ENCODE data around the gene LIM2.

LIM2 gene

DNA sequence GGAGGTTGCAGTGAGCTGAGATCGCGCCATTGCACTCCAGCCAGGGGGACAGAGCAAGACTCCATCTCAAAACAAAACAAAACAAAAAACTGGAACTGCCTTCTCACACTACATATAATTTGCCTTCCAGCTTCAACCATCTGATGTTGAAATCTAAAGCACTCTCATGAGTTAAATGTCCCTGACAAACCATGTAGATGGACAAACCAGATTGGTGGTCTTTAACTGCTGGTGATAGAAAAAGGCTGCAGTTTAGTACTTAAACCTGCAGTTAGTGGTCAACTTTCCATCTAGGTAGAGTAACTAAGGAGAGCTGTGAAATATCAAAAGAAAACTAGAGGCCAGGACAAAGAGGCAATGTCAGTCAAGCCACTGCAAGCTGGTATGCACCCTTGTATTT, 8.4 kb upstream of the LIM2 start:
- DNase-seq (ENCODE audit: low spot score), result no peak

DNA sequence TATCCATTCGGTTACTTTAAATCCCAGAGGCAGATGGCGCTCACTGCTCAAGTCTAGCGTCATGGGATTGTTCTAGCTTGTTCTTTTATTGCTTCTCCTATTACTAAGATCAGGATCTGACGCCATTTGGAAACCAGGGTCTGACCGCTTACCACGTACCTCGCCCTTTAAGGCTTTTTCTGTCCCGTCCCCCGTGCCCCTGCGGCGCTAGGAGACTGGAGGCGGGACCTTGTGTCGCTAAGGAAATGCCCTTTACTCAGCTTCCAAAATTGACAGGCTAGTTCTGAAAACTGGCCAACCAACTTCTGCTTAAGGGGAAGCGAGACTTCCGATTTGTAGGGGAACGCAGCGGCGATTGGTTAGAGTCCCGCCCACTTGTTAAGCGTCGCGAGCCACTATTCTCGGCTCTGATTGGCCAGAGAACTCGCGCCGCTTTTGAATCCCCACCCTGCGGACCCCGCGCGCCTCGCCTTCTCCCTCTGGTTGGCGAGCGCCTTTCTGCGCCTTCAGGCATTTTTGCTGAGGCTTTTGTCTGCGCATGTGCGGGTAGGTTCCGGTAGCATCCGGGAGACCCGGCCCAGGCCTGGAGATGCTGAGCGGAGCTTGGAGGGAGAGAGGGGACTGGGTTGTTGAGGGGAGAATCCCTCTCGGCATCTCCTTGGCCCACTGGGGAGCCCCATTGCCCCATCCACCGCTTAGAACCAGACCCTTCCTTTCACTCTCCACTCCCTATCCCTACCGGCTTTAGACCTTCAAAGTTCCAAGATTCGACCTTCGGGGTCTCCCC, 6.5 kb upstream of the LIM2 start:
- peak; percentile 96 for DNase-seq (ENCODE audit: low spot score)

DNA sequence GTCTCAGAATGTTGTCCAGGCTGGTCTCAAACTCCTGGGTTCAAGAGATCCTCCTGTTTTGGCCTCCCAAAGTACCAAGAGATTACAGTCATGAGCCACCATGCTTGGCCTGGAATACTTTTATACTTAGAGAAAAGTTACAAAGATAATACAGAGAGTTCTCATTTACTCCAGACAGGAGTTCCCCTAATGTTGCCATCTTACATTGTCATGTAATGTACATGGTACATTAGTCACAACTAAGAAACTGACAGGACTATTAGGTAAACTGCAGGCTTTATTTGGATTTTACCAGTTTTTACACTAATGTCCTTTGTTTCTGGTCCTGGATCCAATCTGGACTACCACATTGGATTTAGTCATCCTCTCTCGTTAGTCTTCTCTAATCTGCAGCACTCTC, 4.9 kb upstream of the LIM2 start:
- DNase-seq (ENCODE audit: low spot score), result no peak

DNA sequence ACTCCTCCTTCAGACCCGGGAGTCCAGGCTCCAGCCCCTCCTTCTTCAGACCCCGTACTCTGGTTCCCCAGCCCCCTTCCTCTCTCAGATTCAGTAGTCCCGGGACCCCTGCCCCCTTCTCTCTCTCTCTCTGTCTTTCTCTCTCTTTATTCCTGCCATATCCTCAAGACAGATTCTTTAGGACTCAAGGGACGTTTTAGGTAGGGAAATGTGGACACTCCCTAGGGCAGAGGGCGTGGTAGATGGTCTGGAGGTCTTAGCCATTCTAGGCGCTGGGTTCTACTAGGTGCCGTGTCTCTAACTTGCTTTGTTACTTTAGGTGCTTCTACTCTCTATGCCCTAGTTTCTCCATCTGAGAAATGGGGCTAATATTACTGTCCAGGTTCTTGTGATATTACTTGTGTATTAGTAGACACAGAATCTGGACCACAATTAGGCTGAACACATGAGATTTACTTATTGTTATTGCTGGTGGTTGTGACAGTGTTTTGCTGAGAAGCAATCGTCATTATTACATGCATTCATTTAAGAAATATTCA, 3.4 kb upstream of the LIM2 start:
- no peak for DNase-seq (ENCODE audit: low spot score)

DNA sequence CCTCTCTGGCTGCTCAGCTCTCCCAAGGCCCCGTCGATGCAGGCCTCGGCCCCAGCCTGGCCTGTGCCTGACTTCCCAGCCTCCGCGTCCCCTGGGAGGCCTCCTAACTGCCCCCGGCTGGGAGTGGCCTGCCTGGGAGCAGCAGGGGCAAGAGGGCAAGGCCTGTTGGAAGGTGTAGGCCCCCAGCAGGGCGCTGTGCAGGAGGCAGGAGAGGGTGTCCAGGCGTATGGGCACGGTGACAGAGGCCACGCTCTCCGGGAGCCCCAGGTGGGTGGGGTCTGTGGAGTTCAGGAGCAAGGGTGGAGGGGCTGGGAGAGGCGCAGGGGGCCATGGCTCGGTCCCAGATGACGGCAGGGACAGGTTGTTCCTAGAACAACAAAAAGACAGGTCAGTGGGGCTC, 1.4 kb upstream of the LIM2 start:
- DNase-seq (ENCODE audit: low spot score), result no peak

DNA sequence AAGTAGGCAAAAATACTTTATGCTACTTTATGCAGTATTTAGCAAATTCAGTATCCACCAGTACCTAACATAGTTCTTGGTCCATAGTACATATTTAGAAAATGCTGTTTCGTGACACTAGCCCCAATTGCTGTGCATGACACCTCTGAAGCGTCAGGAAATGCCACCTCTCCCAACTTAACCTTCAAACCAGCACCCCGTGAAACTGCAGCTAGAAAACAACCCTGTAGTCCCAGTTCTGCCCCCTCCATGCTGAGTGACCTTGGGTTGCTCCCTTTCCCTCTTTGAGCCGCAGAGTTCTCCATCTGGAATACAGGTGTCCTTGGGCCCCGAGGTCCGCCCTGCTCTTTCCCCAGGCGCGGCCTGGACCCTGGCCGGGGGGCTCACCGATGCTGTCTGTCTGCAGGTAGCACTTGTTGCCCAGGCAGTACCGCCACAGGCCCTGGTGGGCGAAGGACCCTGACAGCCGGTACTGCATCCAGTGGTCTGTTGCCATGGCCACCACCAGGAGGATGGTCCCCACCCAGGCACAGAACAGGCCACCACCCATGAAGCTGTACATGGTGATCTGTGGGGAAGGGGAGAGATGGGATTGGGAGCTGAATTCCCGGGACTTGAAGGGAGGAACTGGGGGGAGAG, 773 bp downstream of the LIM2 start:
- DNase-seq (ENCODE audit: low spot score), result no peak

DNA sequence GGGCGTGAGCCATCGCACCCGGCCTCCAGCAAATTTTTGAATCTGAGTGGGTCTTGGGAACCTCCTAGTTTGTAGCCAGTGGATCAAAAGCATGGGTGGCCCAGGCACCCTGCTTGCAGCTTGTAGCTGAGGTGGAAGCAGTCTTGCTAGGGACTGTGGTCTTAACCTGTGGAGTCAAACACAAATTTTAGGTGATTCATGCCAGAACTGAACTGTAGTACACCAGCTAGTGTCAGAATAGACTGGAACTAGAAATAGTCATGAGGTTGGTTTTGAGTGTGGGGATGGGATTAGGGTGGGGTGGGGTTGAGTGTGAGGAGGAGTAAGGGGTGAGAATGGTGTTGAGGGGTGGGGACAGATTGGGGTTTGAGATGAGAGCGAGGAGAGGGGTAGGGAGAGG, 5.8 kb downstream of the LIM2 start:
- DNase-seq (ENCODE audit: low spot score), result no peak

DNA sequence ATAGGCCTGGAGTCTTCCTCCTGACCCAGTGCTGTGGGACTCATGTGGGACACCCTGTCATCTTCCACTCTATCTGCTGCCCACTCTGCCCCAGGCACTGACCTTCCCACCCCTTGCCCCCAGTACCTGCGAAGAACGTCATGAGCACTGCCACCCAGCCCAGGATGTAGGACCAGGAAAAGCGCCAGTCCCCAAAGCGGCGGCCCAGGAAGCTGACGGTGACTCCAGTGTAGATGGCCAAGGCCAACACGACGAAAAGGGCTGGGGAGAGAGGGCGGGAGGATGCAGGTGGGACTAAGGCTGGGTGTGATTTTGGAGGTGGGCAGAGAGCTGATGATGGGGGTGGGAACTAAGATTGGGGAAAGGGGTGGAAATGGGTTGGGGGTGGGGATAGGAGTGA, 7.4 kb downstream of the LIM2 start:
- no peak for DNase-seq (ENCODE audit: low spot score)

DNA sequence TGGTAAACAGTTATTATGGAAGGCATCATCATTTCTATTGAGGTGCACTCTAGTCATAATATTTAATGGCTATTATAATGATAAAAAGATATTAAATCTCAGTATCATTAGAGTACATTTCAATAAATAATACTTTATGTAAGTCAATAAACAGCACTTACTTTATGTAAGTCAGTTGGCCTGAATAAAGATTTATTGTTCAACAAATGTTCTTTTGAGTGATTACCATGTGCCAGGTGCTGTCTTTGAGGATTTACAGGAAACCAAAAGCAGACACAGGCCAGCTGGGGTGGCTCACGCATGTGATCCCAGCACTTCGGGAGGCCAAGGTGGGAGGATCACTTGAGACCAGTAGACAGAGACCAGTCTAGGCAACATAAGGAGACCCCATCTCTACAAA, 10.4 kb downstream of the LIM2 start:
- DNase-seq (ENCODE audit: low spot score), result no peak

DNA sequence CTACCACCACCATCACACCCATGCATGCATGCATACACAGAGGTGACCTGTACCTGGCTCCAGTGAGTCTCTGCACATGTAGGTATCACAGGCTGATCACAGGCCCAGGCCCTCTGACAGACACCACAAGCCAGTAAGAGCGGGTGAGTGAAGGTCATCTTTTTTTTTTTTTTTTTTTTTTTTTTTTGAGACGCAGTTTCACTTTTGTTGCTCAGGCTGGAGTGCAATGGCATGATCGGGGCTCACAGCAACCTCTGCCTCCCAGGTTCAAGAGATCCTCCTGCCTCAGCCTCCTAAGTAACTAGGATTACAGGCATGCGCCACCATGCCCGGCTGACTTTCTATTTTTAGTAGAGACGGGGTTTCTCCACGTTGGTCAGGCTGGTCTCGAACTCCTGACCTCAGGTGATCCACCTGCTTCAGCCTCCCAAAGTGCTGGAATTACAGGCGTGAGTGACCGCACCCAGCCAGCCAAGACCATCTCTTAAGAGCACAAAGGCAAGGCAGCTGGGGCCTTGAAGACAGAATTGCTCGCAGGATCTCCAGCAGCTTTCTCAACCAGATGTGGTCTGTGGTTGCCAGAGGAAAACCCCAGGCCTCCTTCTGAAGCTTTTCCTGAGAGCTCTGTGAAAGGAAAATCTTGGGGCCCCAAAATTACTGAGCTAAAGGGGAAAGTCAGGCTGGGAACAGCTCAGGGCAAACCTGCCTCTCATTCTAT, 12.1 kb downstream of the LIM2 start:
- DNase-seq (ENCODE audit: low spot score), result no peak

DNA sequence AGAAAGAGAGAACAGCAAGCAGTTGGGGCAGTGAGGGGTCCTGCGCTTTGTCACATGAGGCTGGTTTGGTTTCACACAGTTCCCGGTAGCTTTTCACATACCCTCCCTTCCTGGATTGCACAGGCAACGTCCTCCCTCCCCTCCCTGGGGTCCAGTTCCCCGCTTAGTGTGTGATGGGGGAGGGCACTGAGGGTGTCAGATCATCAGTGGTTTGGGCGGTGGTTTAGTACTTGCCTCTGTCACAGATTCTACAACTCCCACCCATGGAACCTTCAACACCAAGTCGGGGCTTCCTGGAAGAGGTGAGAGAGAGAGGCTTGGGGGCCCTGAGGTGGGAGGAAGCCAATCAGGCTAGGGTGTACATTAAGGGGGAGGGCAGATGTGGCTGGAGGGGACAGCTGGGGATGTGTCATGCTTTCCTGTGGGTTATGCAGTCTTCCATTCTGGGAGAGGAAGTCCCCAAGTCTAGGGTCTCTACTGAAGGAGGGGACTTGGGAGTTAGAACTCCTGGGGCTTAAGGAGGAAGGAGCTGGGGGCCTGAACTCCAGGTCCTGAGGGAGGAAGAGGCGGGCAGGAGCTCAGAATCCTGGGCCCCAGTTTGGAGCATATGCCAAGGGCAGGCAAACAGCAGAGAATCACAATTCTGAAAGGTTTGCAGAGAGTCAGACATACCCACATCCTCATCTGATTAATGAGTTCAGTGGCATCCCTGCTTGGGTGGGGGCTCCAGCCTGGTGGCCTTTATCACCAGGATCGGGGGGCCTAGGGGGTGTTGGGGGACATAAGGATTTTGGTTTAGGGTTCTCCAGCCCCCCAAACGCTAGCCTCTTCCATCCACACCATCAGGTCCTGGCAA, 14.9 kb downstream of the LIM2 start, which contains the start of gene NKG7:
Gene NKG7 (minus strand): TSS at position 6 of the 856 bp plus-strand sequence. CDS start 119 bp downstream, outside the sequence.
- no peak for DNase-seq (ENCODE audit: low spot score)

DNA sequence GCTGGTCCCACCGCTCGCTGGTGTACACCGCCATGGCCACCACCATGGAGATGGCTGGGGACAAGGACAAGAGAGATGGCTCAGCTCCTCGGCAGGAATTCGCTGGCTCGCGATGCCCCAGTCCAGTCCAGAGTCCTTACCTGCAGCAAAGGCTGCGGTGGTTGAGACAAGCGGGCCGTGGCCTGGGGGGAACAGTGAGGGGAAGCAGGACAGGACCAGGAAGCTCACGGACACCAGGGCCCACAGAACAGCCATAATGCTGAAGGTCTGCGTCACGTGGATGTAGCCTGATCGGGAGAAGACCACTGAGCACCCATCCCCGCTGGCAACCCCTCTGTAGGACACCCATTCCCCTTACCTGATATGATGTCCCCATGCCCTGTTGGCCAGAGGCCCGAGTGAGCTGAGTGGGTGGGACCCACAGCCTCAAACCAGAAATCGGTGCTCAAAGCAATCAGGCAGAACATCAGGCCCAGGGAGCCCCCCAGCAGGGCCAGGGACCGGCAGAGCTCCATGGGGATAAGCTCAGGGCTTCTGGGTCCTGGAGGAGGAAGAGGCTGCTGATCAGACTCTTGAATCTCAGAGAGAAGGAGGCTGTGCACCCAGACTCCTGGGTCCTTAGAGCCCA, 15.6 kb downstream of the LIM2 start:
- no peak for DNase-seq (ENCODE audit: low spot score)

DNA sequence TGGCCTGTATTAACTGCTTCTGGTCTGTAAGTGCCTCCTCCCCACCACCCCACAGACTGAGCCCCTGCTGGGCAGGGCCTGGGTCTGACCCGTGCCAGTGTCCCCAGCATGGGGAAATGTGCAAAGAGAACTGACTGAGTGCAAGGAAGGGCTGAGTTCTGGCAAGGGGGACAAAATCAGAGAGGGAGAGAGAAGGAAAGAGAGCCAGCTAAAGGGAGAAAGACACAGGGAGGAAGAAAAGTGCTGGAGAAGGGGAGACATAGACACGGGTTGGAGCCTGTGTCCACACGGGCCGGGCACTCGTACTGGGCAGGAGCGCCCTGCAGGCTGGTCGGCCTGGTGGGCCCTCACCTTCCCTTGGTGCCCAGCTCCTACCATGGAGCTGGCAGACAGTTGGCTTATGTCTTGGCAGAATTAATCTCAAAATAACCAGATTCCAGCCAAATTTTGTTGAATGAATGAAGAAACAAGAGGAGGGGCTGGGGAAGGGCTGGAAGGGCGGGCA, 16.5 kb downstream of the LIM2 start:
- no peak for DNase-seq (ENCODE audit: low spot score)

DNA sequence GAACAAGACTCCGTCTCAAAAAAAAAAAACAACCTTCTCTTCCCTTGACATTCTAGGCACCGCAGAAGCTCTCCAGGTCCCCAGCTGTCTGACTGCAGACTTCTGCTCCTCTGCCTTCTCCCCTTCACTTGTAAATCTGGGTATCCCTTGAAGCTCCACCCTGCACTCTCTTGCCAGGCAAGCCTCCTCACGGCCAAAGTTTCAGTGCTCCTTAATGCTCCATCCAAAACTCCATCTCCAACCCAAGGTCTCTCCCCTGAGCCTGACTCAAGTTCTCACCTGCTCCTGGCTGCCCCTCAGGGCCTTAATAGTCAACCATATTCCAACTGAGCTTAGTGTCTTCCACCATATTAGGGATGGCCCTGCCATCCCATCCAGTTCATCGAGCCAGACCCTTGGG, 17.5 kb downstream of the LIM2 start:
- DNase-seq (ENCODE audit: low spot score), result no peak

DNA sequence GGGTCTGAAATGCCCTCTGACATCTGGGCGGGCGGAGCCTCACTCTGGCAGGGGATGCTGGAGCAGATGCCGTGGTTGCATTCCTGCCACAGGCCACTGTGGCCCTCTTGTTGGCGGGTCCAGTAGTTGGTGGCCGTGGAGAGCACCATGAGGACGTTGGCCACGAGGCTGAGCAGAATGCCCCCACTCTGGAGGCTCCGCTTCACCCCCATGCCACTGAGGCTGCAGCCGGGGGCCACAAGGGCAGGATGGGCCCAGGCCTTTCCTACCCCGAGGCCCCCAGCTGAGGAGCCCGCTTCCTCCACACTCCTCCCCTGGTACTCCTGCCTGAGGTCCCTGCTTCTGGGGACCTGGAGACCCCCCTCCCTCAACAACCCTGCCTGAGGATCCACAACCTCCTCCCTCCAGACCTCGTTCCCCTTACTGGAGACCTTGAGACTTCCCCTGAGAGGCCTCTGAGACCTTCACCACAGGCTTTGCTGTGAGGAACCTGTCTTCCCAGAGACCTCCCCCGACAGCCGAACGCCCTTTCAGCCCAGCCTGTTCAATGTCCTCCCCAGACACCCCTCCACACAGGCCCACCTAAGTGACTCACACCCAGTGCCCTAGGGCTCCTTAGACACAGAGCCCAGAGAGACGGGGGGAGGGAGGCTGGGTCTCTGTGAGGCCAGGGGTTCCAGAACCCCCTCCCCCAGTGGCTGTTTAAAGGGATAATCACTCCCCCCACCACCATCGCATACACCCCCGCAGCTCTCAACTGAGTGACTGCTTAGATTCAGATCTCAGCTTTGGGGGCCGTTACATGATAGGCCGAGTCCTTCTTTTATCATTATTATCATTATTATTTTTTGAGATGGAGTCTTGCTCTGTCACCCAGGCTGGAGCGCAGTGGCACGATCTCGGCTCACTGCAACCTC, 19.1 kb downstream of the LIM2 start, which contains the start of gene CLDND2:
Gene CLDND2 (minus strand): TSS at position 638 of the 917 bp plus-strand sequence. CDS start 426 bp downstream, at position 212.
- DNase-seq (ENCODE audit: low spot score), result no peak

DNA sequence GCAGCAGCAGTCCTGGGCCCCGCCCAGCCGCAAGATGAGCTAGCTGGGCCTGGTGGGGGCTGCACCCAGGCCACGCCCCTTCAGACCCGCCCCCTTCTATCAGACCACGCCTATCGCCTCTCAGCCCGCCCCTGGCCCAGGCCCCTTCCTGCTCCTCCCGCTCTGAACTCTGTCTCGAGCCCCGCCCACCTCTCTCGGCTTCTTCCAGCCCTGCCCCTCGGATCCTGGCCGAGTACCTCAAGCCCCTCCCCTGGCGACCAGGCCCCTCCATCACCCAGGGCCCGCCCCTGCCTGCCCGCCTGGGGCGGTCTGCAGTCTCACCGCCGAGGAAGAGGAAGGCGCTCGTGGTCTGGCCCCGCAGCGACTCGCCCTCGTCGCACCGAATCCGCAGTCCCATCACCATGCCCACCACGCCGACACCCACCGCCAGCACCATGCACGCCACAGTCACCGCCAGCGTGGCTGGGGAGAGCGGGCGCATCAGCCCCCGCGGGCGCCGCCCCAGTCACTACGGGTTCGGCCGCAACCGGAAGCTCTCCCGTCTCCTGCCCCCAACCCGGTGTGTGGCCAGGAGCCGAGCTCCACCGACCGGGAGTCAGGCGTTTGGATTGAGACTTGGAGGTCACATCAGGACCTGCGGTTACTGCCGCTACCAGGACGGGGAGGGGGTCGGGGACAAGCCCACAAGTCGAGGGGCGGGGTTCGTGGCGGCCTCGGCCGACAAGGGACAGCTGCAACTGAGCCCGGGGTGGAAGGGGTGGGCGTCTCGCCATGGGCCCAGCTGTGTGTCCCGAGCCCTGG, 20.0 kb downstream of the LIM2 start:
- DNase-seq (ENCODE audit: low spot score), result peak; percentile 96

DNA sequence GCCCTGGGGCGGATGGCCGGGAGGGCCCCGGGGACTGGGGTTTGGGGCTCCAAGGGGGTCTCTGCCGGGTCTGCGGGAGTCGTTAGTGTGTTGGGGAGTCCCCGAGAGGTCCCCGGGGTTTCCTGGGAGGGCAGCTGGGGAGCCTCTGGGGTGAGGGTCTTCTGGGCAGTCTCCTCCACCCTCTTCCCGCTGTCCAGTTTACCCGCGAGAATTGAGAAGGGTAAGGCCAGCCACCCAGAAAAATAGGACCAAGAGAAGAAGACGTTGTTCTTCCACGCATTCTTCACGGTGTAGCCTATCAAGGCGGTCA, 20.6 kb downstream of the LIM2 start:
- no peak for DNase-seq (ENCODE audit: low spot score)

DNA sequence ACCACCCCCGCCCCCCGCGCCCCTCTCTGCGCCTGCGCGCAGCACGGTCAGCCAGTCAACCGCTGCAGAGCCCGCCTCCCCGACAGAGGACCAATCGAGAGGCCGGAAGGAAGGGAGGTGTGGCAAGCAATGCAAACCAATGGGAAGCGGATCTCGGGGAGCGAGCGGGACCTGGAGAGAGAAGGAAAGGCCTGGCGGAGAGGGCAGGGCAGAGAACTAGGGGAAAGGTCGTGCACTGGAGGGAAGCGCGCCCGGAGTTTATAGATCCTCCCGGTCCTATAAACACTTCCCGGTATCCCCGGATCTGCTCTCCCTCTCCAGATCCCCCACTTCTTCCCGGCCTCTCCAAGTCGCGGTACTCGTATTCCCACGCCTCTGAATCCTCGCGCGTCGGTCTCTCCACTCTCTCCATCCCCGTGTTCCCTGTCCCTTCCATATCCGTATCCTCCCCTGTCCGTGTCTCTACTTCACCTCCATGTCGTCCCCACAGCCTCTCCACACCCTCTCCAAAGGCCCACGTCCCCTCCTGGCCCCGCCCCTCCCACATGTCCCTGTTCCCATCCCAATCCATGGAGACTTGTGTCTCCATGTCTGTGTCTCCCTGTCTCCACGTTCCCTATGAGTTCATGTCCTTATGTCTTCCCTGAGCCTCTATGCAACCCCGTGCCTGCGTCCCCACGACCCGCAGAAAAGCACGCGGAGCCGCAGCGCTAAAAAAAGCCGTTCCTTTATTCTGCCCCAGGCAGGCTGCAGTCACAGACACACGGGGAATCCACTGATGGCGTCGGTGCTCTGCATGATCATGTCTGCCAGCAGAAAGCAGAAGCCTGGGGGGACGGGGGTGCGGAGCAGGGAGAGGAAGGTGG, 21.2 kb downstream of the LIM2 start:
- DNase-seq (ENCODE audit: low spot score), result peak; percentile 91
